ENCODE results near the gene CZIB. TPM values are rescaled to one million over a fixed set of nuclear protein-coding genes. Genes with fewer than 3 reads are reported as not detected.

CZIB gene
- polyA plus RNA-seq, 2 of the 4 experiments (the other 2 are of a cell fraction), result 33.1 to 66.2 TPM

DNA sequence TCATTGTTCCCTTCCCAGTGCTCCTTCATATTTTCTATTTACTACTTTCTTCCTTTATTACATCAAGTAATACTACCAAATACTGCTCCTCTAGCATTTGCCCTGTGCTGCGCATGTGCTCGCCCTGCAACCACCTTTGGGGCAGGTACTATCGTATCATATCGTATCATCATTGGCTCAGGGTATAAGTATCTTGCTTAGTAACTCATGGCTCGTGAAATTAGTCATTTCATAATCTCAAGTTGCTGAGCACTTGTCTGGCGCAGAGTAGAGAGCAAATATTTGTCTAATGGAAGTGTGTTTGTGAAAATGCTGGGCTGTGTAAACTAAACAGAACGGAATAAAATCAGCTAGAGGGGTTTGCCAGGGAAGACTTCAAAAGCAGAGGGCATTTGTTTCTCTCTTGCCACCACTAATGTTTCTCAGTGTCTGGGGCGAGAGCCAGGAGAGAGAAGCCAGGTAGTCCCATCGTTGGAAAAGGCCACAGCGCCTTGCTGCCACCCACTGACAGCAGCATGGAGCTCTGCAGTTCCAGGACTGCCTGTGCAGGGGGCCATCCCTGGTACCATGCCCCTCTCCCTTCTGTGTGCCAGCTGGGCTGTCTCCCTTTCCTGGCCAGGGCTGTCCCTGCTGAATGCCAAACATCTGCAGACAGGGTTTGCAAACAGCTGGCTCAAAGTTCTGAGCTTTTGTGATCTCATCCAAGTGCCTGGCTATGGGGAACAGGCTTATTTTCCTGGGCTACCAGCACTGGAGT lies 43.8 kb downstream of the CZIB start:
- CTCF ChIA-PET, result interaction anchor here (0.6 to 2.3 kb wide), 21 partner anchors 10 to 878 kb away, joined by 3 to 11 read pairs (median 3); partner anchors contain the start of genes ECHDC2 and ZYG11A
- peak overlapping the region; percentile 65 for H3K4me2 ChIP-seq
- ATAC-seq, result peak; percentile 68 to 83

DNA sequence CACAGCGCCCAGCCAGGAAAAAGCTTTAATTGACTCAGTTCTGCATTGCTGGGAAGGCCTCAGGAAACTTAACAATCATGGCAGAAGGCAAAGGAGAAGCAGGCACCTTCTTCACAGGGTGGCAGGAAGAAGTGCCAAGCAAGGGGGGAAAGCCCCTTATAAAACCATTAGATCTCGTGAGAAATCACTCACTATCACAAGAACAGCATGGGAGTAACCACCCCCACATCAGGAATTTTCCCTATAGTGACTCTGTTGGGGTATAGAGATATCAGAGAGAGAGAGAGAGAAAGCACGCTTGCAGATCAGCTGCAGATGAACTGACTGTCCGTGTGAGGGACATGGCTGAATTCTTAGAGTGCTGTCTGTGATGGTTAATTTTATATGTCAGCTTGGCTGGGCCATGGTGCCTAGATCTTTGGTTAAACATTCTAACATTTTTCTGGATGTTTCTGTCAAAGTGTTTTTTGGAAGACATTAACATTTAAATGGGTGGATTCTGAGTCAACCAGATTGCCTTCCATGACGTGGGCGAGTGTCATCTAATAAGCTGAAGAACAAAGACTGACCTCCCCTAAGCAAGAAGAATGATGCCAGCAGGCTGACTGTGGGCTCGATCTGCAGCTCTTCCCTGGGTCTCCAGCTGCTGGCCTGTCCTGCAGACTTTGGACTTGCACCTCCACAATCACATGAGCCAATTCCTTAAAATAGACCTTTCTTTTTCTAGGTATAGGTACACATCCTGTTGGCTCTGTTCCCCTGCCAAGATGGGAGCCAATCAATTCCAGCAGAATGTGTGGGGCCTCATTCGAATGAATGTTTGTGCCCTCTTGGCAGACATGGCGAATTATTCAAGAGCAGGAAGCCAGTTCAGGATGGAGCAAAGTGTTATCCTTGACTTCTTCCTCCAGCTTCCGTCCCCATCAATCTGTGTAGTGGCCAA lies 45.2 kb downstream of the CZIB start:
- Histone ChIP-seq H3K4me2 (no peak overlapping the region; the same call in 2 of the 3 replicates), H3K9me3 (no peaks in the 10 kb centered on the region), H3K4me3 (no peak overlapping the region), H3K4me1 (peaks cover 37% of the 10 kb centered on the region), H3K27ac (peak overlapping the region; percentile 47 to 62; a peak in 5 of 6 replicates)
- TF ChIP-seq TP53 (CRISPR knock-in tag; IDR thresholded peaks at IDR 0.05) (no peak), NR3C1 (IDR thresholded peaks at IDR 0.05) (no peak), EHMT2 (IDR thresholded peaks at IDR 0.05; ENCODE audit: low read depth) (no peak), POLR2AphosphoS2 (conservative IDR thresholded peaks at IDR 0.05; ENCODE audit: low read length) (no peak), KDM1A (IDR thresholded peaks at IDR 0.05; ENCODE audit: low read depth) (no peak), BHLHE40 (IDR thresholded peaks at IDR 0.05; ENCODE audit: low read depth, low read length) (no peak), CEBPB (IDR thresholded peaks at IDR 0.05) (no peak), SMC3 (IDR thresholded peaks at IDR 0.05) (no peak), SREBF2 (IDR thresholded peaks at IDR 0.05) (no peak), HOXB13 (CRISPR knock-in tag; IDR thresholded peaks at IDR 0.05; ENCODE audit: low read depth) (no peak)
- TF ChIP-seq, protein P1, sequence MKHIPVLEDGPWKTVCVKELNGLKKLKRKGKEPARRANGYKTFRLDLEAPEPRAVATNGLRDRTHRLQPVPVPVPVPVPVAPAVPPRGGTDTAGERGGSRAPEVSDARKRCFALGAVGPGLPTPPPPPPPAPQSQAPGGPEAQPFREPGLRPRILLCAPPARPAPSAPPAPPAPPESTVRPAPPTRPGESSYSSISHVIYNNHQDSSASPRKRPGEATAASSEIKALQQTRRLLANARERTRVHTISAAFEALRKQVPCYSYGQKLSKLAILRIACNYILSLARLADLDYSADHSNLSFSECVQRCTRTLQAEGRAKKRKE (CRISPR knock-in tag; IDR thresholded peaks at IDR 0.05; ENCODE audit: low read depth), result no peak
- TF ChIP-seq, protein P2, sequence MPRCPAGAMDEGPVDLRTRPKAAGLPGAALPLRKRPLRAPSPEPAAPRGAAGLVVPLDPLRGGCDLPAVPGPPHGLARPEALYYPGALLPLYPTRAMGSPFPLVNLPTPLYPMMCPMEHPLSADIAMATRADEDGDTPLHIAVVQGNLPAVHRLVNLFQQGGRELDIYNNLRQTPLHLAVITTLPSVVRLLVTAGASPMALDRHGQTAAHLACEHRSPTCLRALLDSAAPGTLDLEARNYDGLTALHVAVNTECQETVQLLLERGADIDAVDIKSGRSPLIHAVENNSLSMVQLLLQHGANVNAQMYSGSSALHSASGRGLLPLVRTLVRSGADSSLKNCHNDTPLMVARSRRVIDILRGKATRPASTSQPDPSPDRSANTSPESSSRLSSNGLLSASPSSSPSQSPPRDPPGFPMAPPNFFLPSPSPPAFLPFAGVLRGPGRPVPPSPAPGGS (IDR thresholded peaks at IDR 0.05), result no peak
- POLR2A ChIA-PET, result no interaction called here
- WGBS (ENCODE audit: missing lambda C conversion rate), result 77% methylated on average over 10 of the region's 10 CpGs
- CTCF ChIA-PET, result interaction anchor here (0.7 to 2.3 kb wide), 6 partner anchors 8 to 474 kb away, joined by 3 to 11 read pairs (median 6); no protein-coding TSS in a partner anchor
- no peak for ATAC-seq
- no peak for DNase-seq (ENCODE audit: low read depth in 1 of 2, low spot score in 1 of 2)
- FAIRE-seq, result no peak

More for the DNA sequence above, 43.8 kb downstream of the CZIB start:
- POLR2A ChIA-PET, result no interaction called here
- TF ChIP-seq KDM5A (IDR thresholded peaks at IDR 0.05), result no peak
- TF ChIP-seq HOXB5 (CRISPR knock-in tag; IDR thresholded peaks at IDR 0.05), result no peak
- TF ChIP-seq, protein P3, sequence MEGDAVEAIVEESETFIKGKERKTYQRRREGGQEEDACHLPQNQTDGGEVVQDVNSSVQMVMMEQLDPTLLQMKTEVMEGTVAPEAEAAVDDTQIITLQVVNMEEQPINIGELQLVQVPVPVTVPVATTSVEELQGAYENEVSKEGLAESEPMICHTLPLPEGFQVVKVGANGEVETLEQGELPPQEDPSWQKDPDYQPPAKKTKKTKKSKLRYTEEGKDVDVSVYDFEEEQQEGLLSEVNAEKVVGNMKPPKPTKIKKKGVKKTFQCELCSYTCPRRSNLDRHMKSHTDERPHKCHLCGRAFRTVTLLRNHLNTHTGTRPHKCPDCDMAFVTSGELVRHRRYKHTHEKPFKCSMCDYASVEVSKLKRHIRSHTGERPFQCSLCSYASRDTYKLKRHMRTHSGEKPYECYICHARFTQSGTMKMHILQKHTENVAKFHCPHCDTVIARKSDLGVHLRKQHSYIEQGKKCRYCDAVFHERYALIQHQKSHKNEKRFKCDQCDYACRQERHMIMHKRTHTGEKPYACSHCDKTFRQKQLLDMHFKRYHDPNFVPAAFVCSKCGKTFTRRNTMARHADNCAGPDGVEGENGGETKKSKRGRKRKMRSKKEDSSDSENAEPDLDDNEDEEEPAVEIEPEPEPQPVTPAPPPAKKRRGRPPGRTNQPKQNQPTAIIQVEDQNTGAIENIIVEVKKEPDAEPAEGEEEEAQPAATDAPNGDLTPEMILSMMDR (IDR thresholded peaks at IDR 0.05), result peak; percentile 52
- TF ChIP-seq, protein P4, sequence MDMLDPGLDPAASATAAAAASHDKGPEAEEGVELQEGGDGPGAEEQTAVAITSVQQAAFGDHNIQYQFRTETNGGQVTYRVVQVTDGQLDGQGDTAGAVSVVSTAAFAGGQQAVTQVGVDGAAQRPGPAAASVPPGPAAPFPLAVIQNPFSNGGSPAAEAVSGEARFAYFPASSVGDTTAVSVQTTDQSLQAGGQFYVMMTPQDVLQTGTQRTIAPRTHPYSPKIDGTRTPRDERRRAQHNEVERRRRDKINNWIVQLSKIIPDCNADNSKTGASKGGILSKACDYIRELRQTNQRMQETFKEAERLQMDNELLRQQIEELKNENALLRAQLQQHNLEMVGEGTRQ (IDR thresholded peaks at IDR 0.05), result no peak
- peak; percentile 51; the same call in 1 of the 2 replicates for TF ChIP-seq GATA3 (IDR thresholded peaks at IDR 0.05; ENCODE audit: borderline replicate concordance)
- no peak for TF ChIP-seq FOXS1 (CRISPR knock-in tag; IDR thresholded peaks at IDR 0.05)
- TF ChIP-seq RAD21 (conservative IDR thresholded peaks at IDR 0.05 in 1 of 2, IDR thresholded peaks at IDR 0.05 in 1 of 2), result peak; percentile 76 to 84
- TF ChIP-seq, protein P5, sequence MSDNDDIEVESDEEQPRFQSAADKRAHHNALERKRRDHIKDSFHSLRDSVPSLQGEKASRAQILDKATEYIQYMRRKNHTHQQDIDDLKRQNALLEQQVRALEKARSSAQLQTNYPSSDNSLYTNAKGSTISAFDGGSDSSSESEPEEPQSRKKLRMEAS (IDR thresholded peaks at IDR 0.05), result no peak
- TF ChIP-seq CEBPB (IDR thresholded peaks at IDR 0.05), result 0 out of 4 replicates have a peak, but pooled peaks of 1 of the 2 experiments have one; percentile 19
- no peak for TF ChIP-seq POLR2AphosphoS2 (conservative IDR thresholded peaks at IDR 0.05; ENCODE audit: low read length)
- peak; percentile 58 for TF ChIP-seq SMC3 (IDR thresholded peaks at IDR 0.05)
- no peak overlapping the region for H3K4me3 ChIP-seq
- FAIRE-seq (no peak), DNase-seq (ENCODE audit: low read depth in 1 of 2, low spot score in 1 of 2) (peak in 1 of 2 experiments; percentile 71)
- H3K27ac ChIP-seq, result peak overlapping the region; percentile 47 to 62; a peak in 5 of 6 replicates
- 11% methylated on average over 9 of the region's 10 CpGs for WGBS (ENCODE audit: missing lambda C conversion rate)
- H3K4me1 ChIP-seq, result peaks cover 37% of the 10 kb centered on the region
- H3K9me3 ChIP-seq, result no peaks in the 10 kb centered on the region

Measured in A549 (cell line).